K562 (cell line): ENCODE measurements around the gene TMCC2. TPM values are rescaled to one million over a fixed set of nuclear protein-coding genes. Genes with fewer than 3 reads are reported as not detected.

Source experiments
- ELF2 ChIP-seq: fragments of 250-450 bp; sonication (Bioruptor Pico); IDR thresholded peaks from 2 replicates; pipeline ENCODE4 v1.5.0; 2021; ENCODE audit warnings: mild to moderate bottlenecking
- FOXK1 ChIP-seq: sonication (generic); formaldehyde crosslinking; IDR thresholded peaks from 2 replicates; pipeline ENCODE4 v1.8.0; 2022; ENCODE audit warnings: missing genetic modification reagents, mild to moderate bottlenecking, borderline replicate concordance
- JUN ChIP-seq, 2 experiments: sonication (generic) in 1 of 2; formaldehyde crosslinking in 1 of 2; IDR thresholded peaks; 2 replicates each; pipeline versions ENCODE4 v1.6.1 to v1.8.0; 2012 to 2022; ENCODE audit warnings: borderline replicate concordance in 2 of 2, mild to moderate bottlenecking in 2 of 2, improper control_type of control experiment in 1 of 2, low read depth in 1 of 2, low read length in 1 of 2, missing genetic modification reagents in 1 of 2
- MAFG ChIP-seq: fragments of 450-650 bp; conservative IDR thresholded peaks from 2 replicates; pipeline ENCODE4 v1.6.1; 2016; ENCODE audit warnings: missing genetic modification characterization, missing compliant biosample characterization
- PURB ChIP-seq: sonication (generic); formaldehyde crosslinking; IDR thresholded peaks from 2 replicates; pipeline ENCODE4 v1.9.0; 2021; ENCODE audit warnings: low read depth, mild to moderate bottlenecking, missing genetic modification reagents
- PYGO2 ChIP-seq: fragments of 450-650 bp; IDR thresholded peaks from 2 replicates; pipeline ENCODE4 v1.6.1; 2016; ENCODE audit warnings: mild to moderate bottlenecking, missing genetic modification characterization, moderate library complexity, missing compliant biosample characterization
- RNF219 ChIP-seq: fragments of 250-450 bp; sonication (Bioruptor Pico); IDR thresholded peaks from 2 replicates; pipeline ENCODE4 v1.5.0; 2022; ENCODE audit warnings: mild to moderate bottlenecking
- SLC30A9 ChIP-seq: fragments of 250-450 bp; sonication (Bioruptor Pico); IDR thresholded peaks from 2 replicates; pipeline ENCODE4 v1.8.0; 2022; ENCODE audit warnings: mild to moderate bottlenecking, moderate library complexity
- SP1 ChIP-seq: sonication (generic); formaldehyde crosslinking; IDR thresholded peaks from 2 replicates; pipeline ENCODE4 v1.8.1; 2022; ENCODE audit warnings: mild to moderate bottlenecking, missing genetic modification reagents
- STAT6 ChIP-seq: sonication (generic); formaldehyde crosslinking; IDR thresholded peaks from 2 replicates; pipeline ENCODE4 v1.8.1; 2023; ENCODE audit warnings: mild to moderate bottlenecking, missing genetic modification reagents
- ZNF24 ChIP-seq: fragments of 450-650 bp; IDR thresholded peaks from 2 replicates; pipeline ENCODE4 v1.6.1; 2016
- ZNF280B ChIP-seq: fragments of 250-450 bp; sonication (Bioruptor Pico); IDR thresholded peaks from 2 replicates; pipeline ENCODE4 v1.5.1; 2021; ENCODE audit warnings: mild to moderate bottlenecking
- polyA plus RNA-seq, 8 experiments: library from polyadenylated mRNA; depleted of rRNA in 4 of 8; stranded (reverse) in 5 of 8; unstranded in 3 of 8; fragments of >200 nt; fragmentation: Nextera tagmentation in 2 of 8; fragmentation: Illumina TruSeq in 1 of 8; extraction: Ambion mirVana in 2 of 8; extraction: Trizol in 1 of 8; gene quantifications; 2 replicates each; pipeline versions ENCODE4 v1.2.1 to v1.2.3, GENCODE V29; 2011 to 2014; ENCODE audit warnings: inconsistent platforms in 1 of 8, missing spikeins in 1 of 8
- total RNA-seq, 7 experiments: library from RNA; depleted of rRNA in 6 of 7; stranded (reverse); fragments of >200 nt in 6 of 7; fragmentation: Illumina TruSeq in 2 of 7; extraction: Trizol in 2 of 7; gene quantifications; 2 replicates each; pipeline versions ENCODE4 v1.2.1 to v1.2.3, GENCODE V29; 2011 to 2021; ENCODE audit warnings: low replicate concordance in 1 of 7
- TF ChIP-seq, protein P1 (sequence below), 3 experiments: fragments of 200-800 bp in 1 of 3; sonication (Bioruptor generic) in 1 of 3; sonication (generic) in 1 of 3; formaldehyde crosslinking in 1 of 3; IDR thresholded peaks; 2 replicates each; pipeline versions ENCODE4 v1.6.1 to v1.8.0; 2016 to 2022; ENCODE audit warnings: mild to moderate bottlenecking in 2 of 3, missing compliant biosample characterization in 2 of 3, missing genetic modification characterization in 2 of 3, missing genetic modification reagents in 1 of 3
- TF ChIP-seq, protein P2 (sequence below): sonication (generic); formaldehyde crosslinking; IDR thresholded peaks from 2 replicates; pipeline ENCODE4 v1.8.1; 2022; ENCODE audit warnings: missing genetic modification reagents

Gene TMCC2
- total and polyA plus RNA-seq, 9 of the 15 experiments (the other 6 are each of a cell fraction or from before 2014, with no cell fraction given) = 0.06 to 1.8 (median 0.98) TPM

- no peak; the same call in 1 of the 2 replicates for TF ChIP-seq JUN (IDR thresholded peaks at IDR 0.05; ENCODE audit: borderline replicate concordance, low read depth, low read length)
- TF ChIP-seq JUN (CRISPR knock-in tag; IDR thresholded peaks at IDR 0.05; ENCODE audit: borderline replicate concordance) = peak; percentile 36; the same call in 1 of the 2 replicates
- TF ChIP-seq ZNF280B = no peak
- TF ChIP-seq, protein P1, sequence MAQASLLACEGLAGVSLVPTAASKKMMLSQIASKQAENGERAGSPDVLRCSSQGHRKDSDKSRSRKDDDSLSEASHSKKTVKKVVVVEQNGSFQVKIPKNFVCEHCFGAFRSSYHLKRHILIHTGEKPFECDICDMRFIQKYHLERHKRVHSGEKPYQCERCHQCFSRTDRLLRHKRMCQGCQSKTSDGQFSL (CRISPR knock-in tag; IDR thresholded peaks at IDR 0.05) = peak; percentile 61; the same call in 1 of the 2 replicates
- TF ChIP-seq, protein P1 (tag; IDR thresholded peaks at IDR 0.05) = no peak; a peak in 1 of 4 replicates
- peak; percentile 84 for TF ChIP-seq PYGO2 (tag)
- peak; percentile 80 for TF ChIP-seq SP1
- TF ChIP-seq MAFG (tag) = peak; percentile 62
- 0 out of 2 replicates have a peak, but pooled peaks have one; percentile 43 for TF ChIP-seq ZNF24
- TF ChIP-seq FOXK1 (CRISPR knock-in tag) = 0 out of 2 replicates have a peak, but pooled peaks have one; percentile 16
- no peak for TF ChIP-seq ELF2 (CRISPR knock-in tag)
- no peak for TF ChIP-seq RNF219 (CRISPR knock-in tag)
- TF ChIP-seq PURB = no peak
- TF ChIP-seq, protein P2, sequence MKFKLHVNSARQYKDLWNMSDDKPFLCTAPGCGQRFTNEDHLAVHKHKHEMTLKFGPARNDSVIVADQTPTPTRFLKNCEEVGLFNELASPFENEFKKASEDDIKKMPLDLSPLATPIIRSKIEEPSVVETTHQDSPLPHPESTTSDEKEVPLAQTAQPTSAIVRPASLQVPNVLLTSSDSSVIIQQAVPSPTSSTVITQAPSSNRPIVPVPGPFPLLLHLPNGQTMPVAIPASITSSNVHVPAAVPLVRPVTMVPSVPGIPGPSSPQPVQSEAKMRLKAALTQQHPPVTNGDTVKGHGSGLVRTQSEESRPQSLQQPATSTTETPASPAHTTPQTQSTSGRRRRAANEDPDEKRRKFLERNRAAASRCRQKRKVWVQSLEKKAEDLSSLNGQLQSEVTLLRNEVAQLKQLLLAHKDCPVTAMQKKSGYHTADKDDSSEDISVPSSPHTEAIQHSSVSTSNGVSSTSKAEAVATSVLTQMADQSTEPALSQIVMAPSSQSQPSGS (CRISPR knock-in tag) = no peak
- TF ChIP-seq SLC30A9 = no peak
- TF ChIP-seq STAT6 (CRISPR knock-in tag) = peak; percentile 93; the same call in 1 of the 2 replicates
These were observed 28.4 kb downstream of the TMCC2 start (continued) for GRCh38 chr1:205255941-205256780.
